ENCODE results near the gene OIT3. TPM values are rescaled to one million over a fixed set of nuclear protein-coding genes. Genes with fewer than 3 reads are reported as not detected.

The OIT3 gene
- total RNA-seq, 1 experiment from 2014 or later: not detected

- no TSS peak for BruUV-seq (replicated peaks)
- CTCF ChIA-PET: no interaction called here
- Histone ChIP-seq H3K36me3 (ENCODE audit: insufficient read depth, low read length, poor library complexity, severe bottlenecking) (no peaks in the 10 kb centered on the region), H3K9me3 (ENCODE audit: low read depth, low read length, poor library complexity, severe bottlenecking) (no peaks in the 10 kb centered on the region), H3K27me3 (replicated peaks; ENCODE audit: insufficient read depth, low read depth, low read length, poor library complexity) (peaks cover 3% of the 10 kb centered on the region), H3K4me3 (ENCODE audit: low read depth, low read length, poor library complexity, severe bottlenecking) (no peak overlapping the region), H3K4me1 (ENCODE audit: insufficient read depth, low read length, poor library complexity, severe bottlenecking) (no peaks in the 10 kb centered on the region), H3K27ac (ENCODE audit: low read depth, low read length, poor library complexity, severe bottlenecking) (no peak overlapping the region)
- TF ChIP-seq EZH2 (IDR thresholded peaks at IDR 0.05; ENCODE audit: borderline replicate concordance, low read depth, low read length, poor library complexity, severe bottlenecking): no peak
- no peak for TF ChIP-seq CTCF (conservative IDR thresholded peaks at IDR 0.05; ENCODE audit: low read depth, low read length)
- DNase-seq (ENCODE audit: low spot score): no peak
- POLR2A ChIA-PET (ENCODE audit: low non-redundant PET): no interaction called here
- intact Hi-C loops (cut with micrococcal nuclease; ENCODE audit: unreplicated experiment): no loop called here
These were observed 30.8 kb downstream of the OIT3 start for GRCh38 chr10:72924351-72924750.

DNA sequence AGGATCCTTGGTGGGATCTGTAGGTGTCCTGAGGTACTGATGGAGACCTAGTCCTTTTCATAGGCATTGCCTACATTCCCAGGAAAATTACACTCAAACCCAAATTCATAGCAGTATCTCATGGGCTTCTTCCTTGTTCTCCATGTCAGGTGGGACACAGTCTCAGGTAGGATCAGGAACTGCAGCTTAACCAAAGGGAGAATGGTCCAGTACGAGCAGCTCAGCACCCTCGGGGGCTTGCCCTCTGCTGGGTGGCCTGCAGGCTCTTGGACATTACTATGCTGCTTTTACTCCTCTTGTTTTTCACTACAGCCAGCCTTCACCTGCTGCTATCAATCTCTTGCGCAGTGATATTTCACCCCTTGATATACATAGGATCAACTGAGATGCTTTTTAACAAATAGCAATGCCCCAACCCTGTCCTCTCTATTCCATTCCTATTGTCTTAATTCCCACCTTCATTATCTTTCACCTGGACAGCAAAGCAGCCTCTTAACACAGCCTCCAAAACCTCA is 32.5 kb downstream of the OIT3 start:
- Histone ChIP-seq H3K9me3 (ENCODE audit: low read depth, low read length, poor library complexity, severe bottlenecking) (no peaks in the 10 kb centered on the region), H3K27ac (ENCODE audit: low read depth, low read length, poor library complexity, severe bottlenecking) (no peak overlapping the region), H3K4me3 (ENCODE audit: low read depth, low read length, poor library complexity, severe bottlenecking) (no peak overlapping the region), H3K36me3 (ENCODE audit: insufficient read depth, low read length, poor library complexity, severe bottlenecking) (no peaks in the 10 kb centered on the region), H3K4me1 (ENCODE audit: insufficient read depth, low read length, poor library complexity, severe bottlenecking) (no peaks in the 10 kb centered on the region), H3K27me3 (replicated peaks; ENCODE audit: insufficient read depth, low read depth, low read length, poor library complexity) (no peaks in the 10 kb centered on the region)
- no peak for TF ChIP-seq EZH2 (IDR thresholded peaks at IDR 0.05; ENCODE audit: borderline replicate concordance, low read depth, low read length, poor library complexity, severe bottlenecking)
- no peak for TF ChIP-seq CTCF (conservative IDR thresholded peaks at IDR 0.05; ENCODE audit: low read depth, low read length)
- intact Hi-C loops (cut with micrococcal nuclease; ENCODE audit: unreplicated experiment): no loop called here
- POLR2A ChIA-PET (ENCODE audit: low non-redundant PET): no interaction called here
- CTCF ChIA-PET: no interaction called here
- DNase-seq (ENCODE audit: low spot score): no peak
- no TSS peak for BruUV-seq (replicated peaks)

- ChIA-PET POLR2A (ENCODE audit: low non-redundant PET) (no interaction called here), CTCF (no interaction called here)
- Histone ChIP-seq H3K9me3 (ENCODE audit: low read depth, low read length, poor library complexity, severe bottlenecking) (no peaks in the 10 kb centered on the region), H3K27ac (ENCODE audit: low read depth, low read length, poor library complexity, severe bottlenecking) (no peak overlapping the region), H3K4me1 (ENCODE audit: insufficient read depth, low read length, poor library complexity, severe bottlenecking) (no peaks in the 10 kb centered on the region), H3K27me3 (replicated peaks; ENCODE audit: insufficient read depth, low read depth, low read length, poor library complexity) (no peaks in the 10 kb centered on the region), H3K36me3 (ENCODE audit: insufficient read depth, low read length, poor library complexity, severe bottlenecking) (no peaks in the 10 kb centered on the region), H3K4me3 (ENCODE audit: low read depth, low read length, poor library complexity, severe bottlenecking) (no peak overlapping the region)
- BruUV-seq (replicated peaks): no TSS peak
- no peak for DNase-seq (ENCODE audit: low spot score)
- intact Hi-C loops (cut with micrococcal nuclease; ENCODE audit: unreplicated experiment): no loop called here
- TF ChIP-seq CTCF (conservative IDR thresholded peaks at IDR 0.05; ENCODE audit: low read depth, low read length): no peak
These were observed 33.9 kb downstream of the OIT3 start for GRCh38 chr10:72927485-72927884.
